Kidney (tissue), 14 donors: ENCODE data around the gene URM1. TPM values are rescaled to one million over a fixed set of nuclear protein-coding genes. Genes with fewer than 3 reads are reported as not detected.
A peak's percentile ranks its signal among the peaks of the same experiment; 100 is the strongest.

Experiments used
- DNase-seq, 5 donors: peaks; one replicate each; pipeline ENCODE4 v3.0.0-alpha.2; 2013 to 2020
- FAIRE-seq: peaks from 2 replicates; lab custom pipeline; 2012; peaks lifted over from hg19 to GRCh38; lab: Jason Lieb, UNC
- H3K27ac ChIP-seq, 2 donors: one replicate each; pipeline ENCODE4 v1.7.0; 2013; ENCODE audit warnings: low read depth in 2 of 2, low read length in 2 of 2, inconsistent platforms in 1 of 2
- H3K27me3 ChIP-seq: one replicate; pipeline ENCODE4 v1.7.1; 2013; ENCODE audit warnings: low read length, inconsistent platforms; ENCODE audit not compliant: control insufficient read depth, insufficient read depth
- H3K36me3 ChIP-seq, 3 donors: one replicate each; pipeline versions ENCODE4 v1.7.0 to v1.7.1; 2013; ENCODE audit warnings: low read length in 3 of 3, control low read depth in 1 of 3, inconsistent platforms in 1 of 3; ENCODE audit not compliant: insufficient read depth in 3 of 3, control insufficient read depth in 2 of 3
- H3K4me1 ChIP-seq, 3 donors: one replicate each; pipeline versions ENCODE4 v1.7.0 to v1.7.1; 2013; ENCODE audit warnings: low read length in 3 of 3, inconsistent platforms in 1 of 3, low read depth in 1 of 3; ENCODE audit not compliant: control insufficient read depth in 2 of 3, insufficient read depth in 2 of 3
- H3K4me3 ChIP-seq, 3 donors: one replicate each; pipeline versions ENCODE4 v1.7.0 to v1.8.1; 2013; ENCODE audit warnings: low read length in 3 of 3, control low read depth in 1 of 3, inconsistent platforms in 1 of 3
- H3K9ac ChIP-seq, 3 donors: one replicate each; pipeline versions ENCODE4 v1.7.0 to v1.7.1; 2013; ENCODE audit warnings: low read length in 3 of 3, control low read depth in 1 of 3, inconsistent platforms in 1 of 3
- H3K9me3 ChIP-seq, 3 donors: one replicate each; pipeline versions ENCODE4 v1.7.0 to v1.7.1; 2013; ENCODE audit warnings: low read length in 3 of 3, control low read depth in 1 of 3, inconsistent platforms in 1 of 3; ENCODE audit not compliant: control insufficient read depth in 2 of 3, insufficient read depth in 1 of 3
- intact Hi-C: fragments of 100-400 bp; cut with DNase I; formaldehyde crosslinking; loops from one replicate; pipeline ENCODE4 v1.11.1; 2022
- polyA plus RNA-seq: library from polyadenylated mRNA; stranded (reverse); fragments of 350-450 nt; fragmentation: Illumina TruSeq; extraction: RNeasy Lipid Tissue Mini Kit (QIAGEN cat#74804); gene quantifications from one replicate; pipeline ENCODE4 v1.2.3, GENCODE V29; 2014; ENCODE audit warnings: low read depth, low replicate concordance; ENCODE audit not compliant: insufficient read depth
- total RNA-seq: library from RNA; stranded (reverse); fragmentation: NEBNext Ultra II Directional; extraction: Animal tissue kit (Norgen Biotek cat#: 25700); gene quantifications from one replicate; pipeline ENCODE4 v1.2.1, GENCODE V29; 2021
- TF ChIP-seq, protein P1 (sequence below): IDR thresholded peaks from 3 replicates; pipeline ENCODE4 v1.5.1; 2012; ENCODE audit warnings: mild to moderate bottlenecking, moderate library complexity, borderline replicate concordance; ENCODE audit not compliant: insufficient read depth; ENCODE audit errors: extremely low read depth
- donor health status: control.
- donor health status: control.
- donor health status: control.
- donor health status: control.
- donor health status: control.
- donor health status: DM: yes; HTN: yes; CAD: no.
- donor health status: Normal renal cell carcinoma (clear cell type).

Gene URM1
- total and polyA plus RNA-seq, 2 donors from 2014 or later: 55.2 to 55.9 TPM

- peaks cover 0 to 16% (median 11%) of the 10 kb centered on the region in 3 donors for H3K36me3 ChIP-seq
- peak overlapping the region; percentile 51 to 73 for H3K27ac ChIP-seq
- H3K9ac ChIP-seq: peak overlapping the region in 2 of 3 donors; percentile 63 to 78
- FAIRE-seq (no peak), DNase-seq (peak in 3 of 5 donors; percentile 29 to 83 (median 72))
- no peaks in the 10 kb centered on the region for H3K27me3 ChIP-seq
- H3K4me3 ChIP-seq: peak overlapping the region; percentile 50 to 77 (median 71)
- peaks cover 0 to 8% (median 0%) of the 10 kb centered on the region in 3 donors for H3K4me1 ChIP-seq
- intact Hi-C loops: no loop called here
- no peaks in the 10 kb centered on the region for H3K9me3 ChIP-seq
- TF ChIP-seq, protein P1, sequence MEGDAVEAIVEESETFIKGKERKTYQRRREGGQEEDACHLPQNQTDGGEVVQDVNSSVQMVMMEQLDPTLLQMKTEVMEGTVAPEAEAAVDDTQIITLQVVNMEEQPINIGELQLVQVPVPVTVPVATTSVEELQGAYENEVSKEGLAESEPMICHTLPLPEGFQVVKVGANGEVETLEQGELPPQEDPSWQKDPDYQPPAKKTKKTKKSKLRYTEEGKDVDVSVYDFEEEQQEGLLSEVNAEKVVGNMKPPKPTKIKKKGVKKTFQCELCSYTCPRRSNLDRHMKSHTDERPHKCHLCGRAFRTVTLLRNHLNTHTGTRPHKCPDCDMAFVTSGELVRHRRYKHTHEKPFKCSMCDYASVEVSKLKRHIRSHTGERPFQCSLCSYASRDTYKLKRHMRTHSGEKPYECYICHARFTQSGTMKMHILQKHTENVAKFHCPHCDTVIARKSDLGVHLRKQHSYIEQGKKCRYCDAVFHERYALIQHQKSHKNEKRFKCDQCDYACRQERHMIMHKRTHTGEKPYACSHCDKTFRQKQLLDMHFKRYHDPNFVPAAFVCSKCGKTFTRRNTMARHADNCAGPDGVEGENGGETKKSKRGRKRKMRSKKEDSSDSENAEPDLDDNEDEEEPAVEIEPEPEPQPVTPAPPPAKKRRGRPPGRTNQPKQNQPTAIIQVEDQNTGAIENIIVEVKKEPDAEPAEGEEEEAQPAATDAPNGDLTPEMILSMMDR: no peak
Measured at GRCh38 chr9:128340691-128341434, 30.3 kb upstream of the URM1 start.

DNA sequence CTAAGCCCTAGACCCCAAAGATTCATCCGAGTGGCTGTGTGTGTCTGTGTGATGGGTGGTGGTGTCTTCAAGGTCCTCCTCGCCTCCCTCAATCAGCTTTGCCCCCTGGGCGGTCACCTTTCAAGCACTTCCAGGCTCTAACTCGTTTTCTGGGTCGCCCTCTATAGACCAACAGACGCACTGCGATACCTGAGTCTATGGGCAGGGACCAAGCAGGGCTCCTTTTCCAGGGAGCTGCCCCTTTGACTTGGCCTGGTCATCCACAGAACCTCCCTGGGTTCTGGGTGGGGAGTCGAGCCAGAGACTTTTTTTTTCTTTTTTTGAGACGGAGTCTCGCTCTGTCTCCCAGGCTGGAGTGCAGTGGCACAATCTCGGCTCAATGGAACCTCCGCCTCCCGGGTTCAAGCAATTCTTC lies 29.7 kb upstream of the URM1 start:
- TF ChIP-seq, protein P1: peak; percentile 58
- no peaks in the 10 kb centered on the region for H3K27me3 ChIP-seq
- no peak for FAIRE-seq
- H3K36me3 ChIP-seq: peaks cover 0 to 17% (median 11%) of the 10 kb centered on the region in 3 donors
- peak overlapping the region in 1 of 2 donors; percentile 51 for H3K27ac ChIP-seq
- peaks cover 0 to 8% (median 0%) of the 10 kb centered on the region in 3 donors for H3K4me1 ChIP-seq
- H3K9me3 ChIP-seq: no peaks in the 10 kb centered on the region
- intact Hi-C loops: no loop called here
- H3K4me3 ChIP-seq: peak overlapping the region; percentile 50 to 77 (median 71)
- DNase-seq: peak in 4 of 5 donors; percentile 61 to 81 (median 70)
- H3K9ac ChIP-seq: peak overlapping the region in 2 of 3 donors; percentile 63 to 78

GRCh38 chr9:128342971-128343680 lies 28.0 kb upstream of the URM1 start:
- H3K36me3 ChIP-seq: peaks cover 2 to 25% (median 17%) of the 10 kb centered on the region in 3 donors

More at GRCh38 chr9:128342971-128343680, 28.0 kb upstream of the URM1 start:
- H3K9ac ChIP-seq: no peak overlapping the region
- no peak overlapping the region for H3K27ac ChIP-seq
- H3K4me3 ChIP-seq: no peak overlapping the region
- no peak for FAIRE-seq
- H3K9me3 ChIP-seq: no peaks in the 10 kb centered on the region
- TF ChIP-seq, protein P1: no peak
- H3K4me1 ChIP-seq: peaks cover 0 to 8% (median 0%) of the 10 kb centered on the region in 3 donors
- H3K27me3 ChIP-seq: no peaks in the 10 kb centered on the region
- intact Hi-C loops: no loop called here
- no peak for DNase-seq
